Sigmoid colon (tissue), 4 donors: ENCODE data around the gene HPGDS.

Experiments
- POLR2A ChIP-seq, 2 donors: fragments of 450-650 bp; IDR thresholded peaks; one replicate each; pipeline ENCODE4 v1.6.1; 2016; ENCODE audit warnings: antibody characterized with exemption in 2 of 2, mild to moderate bottlenecking in 2 of 2, moderate library complexity in 2 of 2
- POLR2AphosphoS5 ChIP-seq, 4 donors: sonication (generic); formaldehyde crosslinking; IDR thresholded peaks; one replicate each; pipeline ENCODE4 v1.6.1; 2017; ENCODE audit warnings: antibody characterized with exemption in 4 of 4

GRCh38 chr4:94354474-94354896 is 11.8 kb upstream of the HPGDS start:
- TF ChIP-seq POLR2A (IDR thresholded peaks at IDR 0.05) (no peak), POLR2AphosphoS5 (IDR thresholded peaks at IDR 0.05) (no peak)
